Inferior parietal cortex (tissue), 1 donor: ENCODE measurements around the gene HRCT1.

Source experiments
- DNase-seq: peaks from one replicate; pipeline ENCODE4 v3.0.0-alpha.2; 2016; ENCODE audit errors: extremely low spot score

HRCT1 gene

DNA sequence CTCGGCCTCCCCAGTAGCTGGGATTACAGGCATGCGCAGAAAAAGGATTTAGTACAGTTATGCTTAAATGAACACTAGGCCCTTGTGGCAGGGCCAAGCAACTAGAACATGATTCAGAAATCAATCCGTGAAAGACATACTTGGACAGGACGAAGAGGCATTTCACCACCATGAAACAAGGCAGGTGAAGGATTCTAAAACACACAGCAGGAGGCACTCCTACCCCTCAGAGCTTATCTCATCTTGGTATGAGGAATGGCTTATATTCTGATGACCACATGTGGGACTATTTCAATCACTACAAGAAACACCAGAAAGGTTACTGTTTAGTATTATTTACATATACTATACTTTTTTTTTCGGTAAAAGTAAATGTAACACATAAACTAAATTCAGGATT, 36.3 kb downstream of the HRCT1 start:
- DNase-seq = no peak

DNA sequence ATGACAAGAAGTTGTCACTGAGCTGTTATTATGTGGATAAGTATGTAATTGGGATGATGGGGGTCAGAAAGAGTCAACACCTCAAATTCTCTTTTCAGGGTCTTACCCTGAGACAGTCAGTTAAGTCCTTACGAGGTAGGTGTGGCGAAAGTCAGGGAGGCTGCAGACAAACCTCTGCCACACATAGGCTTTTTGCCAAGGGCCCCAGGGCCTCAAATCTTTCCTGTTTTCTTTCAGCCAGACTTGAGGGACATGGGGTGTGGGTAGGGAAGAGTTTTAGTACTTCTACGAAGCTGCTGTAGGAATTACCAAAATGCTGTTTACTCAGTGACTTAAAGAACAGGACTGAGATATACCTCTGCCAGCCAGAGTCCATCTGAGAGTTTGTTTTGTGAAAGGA, 38.2 kb downstream of the HRCT1 start:
- no peak for DNase-seq

DNA sequence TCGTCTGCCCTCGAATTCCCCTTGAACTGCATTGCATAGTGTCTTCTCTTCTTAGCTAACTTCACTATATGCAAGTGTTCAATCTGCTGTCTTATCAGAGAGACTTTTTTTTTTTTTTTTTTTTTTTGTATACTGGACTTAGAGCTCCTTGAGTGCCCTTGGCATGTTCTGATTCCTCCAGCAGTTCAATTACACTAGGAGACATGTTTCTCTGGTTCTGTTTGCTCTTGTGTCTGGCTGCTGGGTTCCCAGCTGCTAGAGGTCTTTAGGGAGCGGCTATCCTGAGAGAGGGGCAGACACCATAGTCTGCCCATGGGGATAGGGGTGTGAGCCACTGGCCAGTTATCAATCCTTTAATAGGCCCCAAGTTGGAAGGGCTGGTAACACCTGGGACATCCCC, 38.8 kb downstream of the HRCT1 start:
- DNase-seq = no peak

DNA sequence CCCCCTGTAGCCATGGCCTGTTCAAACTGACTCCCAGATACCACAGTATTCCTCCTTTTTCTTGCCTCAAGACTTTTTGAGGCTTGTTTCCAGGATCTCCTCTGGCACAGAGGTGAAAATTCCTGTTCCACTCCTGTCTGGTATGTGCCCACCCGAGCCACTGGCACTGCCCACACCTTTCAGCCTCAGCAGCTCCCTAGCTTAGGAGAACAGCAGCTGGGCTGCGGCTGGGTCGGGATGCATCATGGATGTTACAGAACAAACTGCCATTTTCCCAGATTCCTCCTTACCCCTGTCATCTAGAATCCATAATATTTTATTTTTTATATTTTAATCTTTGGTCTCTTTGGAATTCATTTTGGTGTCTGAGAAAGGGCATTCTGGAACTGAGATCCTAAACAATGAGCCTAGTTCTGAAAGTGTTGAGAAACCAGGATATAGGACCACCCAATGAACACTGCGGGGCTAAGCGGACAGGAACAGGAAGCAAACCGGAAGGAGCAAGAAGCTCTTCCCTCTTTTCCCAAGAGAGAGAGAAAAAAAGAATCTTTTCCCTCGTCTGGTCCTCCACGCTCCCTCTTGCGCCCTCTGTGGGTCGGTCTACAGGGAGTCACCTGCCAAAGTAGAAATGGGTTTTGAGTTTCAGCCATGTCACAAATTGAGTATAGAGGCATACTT, 39.5 kb downstream of the HRCT1 start:
- peak; percentile 74 for DNase-seq

DNA sequence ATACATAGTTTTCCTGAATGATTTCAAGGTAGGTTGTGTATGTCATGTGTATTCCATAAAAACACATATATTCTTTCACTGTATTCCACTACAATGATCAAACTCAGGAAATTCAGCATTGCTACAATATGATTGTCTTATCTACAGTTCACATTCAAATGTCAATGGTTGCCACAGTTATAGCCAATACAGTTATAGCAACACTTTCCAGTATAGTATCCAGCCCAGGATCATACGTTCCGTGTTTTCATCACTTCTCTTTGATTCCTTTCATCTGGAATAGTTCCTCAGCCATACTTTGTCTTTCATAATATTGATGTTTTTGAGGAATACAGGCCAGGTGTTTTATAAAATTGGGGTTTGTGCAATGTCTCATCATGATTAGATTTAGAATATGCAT, 42.4 kb downstream of the HRCT1 start:
- DNase-seq = no peak

DNA sequence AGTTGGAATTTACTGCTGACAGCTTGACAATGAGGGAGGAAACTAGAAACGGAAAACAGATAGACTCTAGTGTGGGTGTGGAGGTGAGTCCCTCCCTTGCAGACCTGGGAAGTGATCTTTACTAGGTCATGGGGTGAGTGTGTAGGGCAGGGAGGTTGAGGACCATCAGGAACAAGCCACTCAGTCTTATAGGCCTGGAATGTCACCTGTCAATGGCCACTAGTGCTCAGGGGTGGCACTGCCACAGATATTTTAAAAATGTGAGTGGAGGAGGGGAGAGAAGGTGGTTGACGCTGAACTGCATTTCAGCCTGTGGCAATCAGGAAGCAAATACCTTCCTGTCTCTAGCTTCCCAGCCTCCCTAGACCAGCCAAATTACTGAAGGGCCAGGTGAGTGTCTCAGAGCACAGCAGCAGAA, 42.9 kb downstream of the HRCT1 start:
- DNase-seq = no peak

DNA sequence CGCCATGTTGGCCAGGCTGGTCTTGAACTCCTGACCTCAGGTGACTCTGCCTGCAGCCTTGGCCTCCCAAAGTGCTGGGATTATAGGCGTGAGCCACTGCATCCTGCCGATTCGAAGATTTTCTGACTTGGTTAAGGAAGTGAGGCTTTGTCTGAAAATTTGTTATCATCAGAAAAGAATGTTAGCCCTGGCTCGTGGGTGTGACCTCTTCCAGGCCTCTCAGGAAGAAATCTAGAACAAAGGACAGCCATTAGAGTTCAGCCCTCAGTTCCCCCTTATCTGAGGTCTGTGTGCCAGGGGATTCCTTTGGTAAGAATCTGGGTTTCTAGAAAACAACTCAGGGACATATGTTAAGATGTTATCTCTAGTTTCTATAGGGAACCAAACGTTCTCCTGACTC, 45.7 kb downstream of the HRCT1 start:
- DNase-seq = no peak

DNA sequence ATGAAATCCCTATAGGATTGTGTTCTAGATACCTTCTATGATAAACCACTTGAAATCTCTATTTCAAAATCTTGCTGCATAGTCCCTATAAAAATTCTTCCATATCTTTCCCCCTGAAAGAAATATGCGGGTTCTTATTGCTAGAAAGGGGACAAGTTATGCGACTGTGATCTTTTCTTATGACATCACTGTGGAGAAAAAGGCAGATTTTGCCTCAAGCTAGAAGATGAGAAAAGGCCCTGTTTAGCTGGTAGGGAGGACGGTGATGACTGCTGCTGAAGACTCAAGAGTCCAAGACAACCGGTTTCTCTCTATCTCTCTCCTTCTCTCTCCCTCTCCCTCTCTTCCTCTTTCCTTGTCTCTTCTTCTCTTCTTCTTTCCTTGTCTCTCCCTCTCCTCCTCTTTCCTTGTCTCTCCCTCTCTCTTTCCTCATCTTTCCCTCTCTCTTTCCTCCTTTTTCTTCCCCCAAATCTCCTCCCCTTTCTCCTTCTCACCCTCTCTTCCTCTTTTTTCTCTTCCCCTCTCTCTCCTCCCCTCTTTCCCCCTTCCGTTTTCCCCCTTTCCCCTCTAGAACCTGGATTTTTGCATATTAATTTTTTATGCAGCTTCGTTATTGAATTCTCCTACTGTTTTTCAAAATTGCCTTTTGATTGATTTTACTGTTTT, 46.7 kb downstream of the HRCT1 start:
- DNase-seq = no peak

DNA sequence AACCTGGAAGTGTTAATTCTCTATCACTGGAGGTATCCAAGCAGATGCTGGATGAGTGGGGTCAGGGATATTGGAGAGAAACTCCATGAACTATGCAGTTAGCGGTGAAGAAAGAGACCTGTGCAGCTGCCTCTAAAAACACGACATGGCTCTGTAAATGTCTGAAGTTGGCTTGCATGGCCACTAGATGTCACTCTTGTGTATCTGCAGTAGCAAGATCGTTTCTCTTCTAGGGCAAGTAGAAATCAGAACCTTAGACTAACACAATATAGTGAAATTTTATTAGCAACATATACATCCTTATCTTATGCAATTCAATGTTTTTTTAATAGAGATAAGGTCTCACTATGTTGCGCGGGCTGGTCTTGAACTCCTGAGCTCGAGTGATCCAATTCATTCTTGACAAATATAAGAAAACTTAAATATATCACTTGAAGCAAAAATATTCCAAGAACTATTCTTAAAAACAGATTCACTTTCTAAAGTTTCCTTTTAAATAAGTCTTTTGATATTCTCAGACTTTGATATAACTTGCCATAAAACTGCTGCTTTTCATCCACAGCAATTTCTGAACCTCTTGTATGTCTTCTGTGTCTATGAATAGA, 49.0 kb downstream of the HRCT1 start:
- DNase-seq = peak; percentile 75

DNA sequence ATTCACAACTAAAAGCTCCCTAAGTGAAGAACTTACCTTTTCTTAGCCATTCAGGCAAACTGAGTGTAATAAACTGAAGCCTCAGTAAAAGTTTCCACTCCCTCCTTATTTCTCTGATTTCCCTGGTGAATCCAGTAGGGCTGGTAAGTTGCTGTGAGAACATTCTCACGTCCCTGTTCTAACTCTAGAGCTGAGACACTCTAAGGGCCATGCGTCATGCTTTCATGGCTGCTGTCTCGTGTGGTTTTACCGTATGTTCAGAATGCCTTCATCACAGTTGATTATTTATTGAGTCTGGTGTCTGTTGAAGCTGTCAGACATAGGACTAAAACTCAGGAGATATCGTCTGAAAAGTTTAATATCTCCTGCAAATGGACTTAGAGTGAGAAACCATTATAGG, 50.6 kb downstream of the HRCT1 start:
- no peak for DNase-seq
